Activated CD8-positive, alpha-beta T cell treated with anti-CD3 and anti-CD28 coated beads, Interleukin-2, amount 10 ng/mL, durations not matched to agents 7 days and 5 days (primary cell): ENCODE data around the gene EPHA6. TPM values are rescaled to one million over a fixed set of nuclear protein-coding genes. Genes with fewer than 3 reads are reported as not detected.

Source experiments
- ATAC-seq: fragments of 150-1000 bp; cut with Tn5 transposase; one replicate; pipeline ENCODE4 v1.10.0; 2021; ENCODE audit warnings: moderate library complexity
- CTCF ChIA-PET: fragments of 350-600 bp; sonication (Branson Sonifier 250); formaldehyde crosslinking; loops from one replicate; lab custom pipeline; 2021; ENCODE audit warnings: antibody characterized with exemption; lab: Charles Lee
- POLR2A ChIA-PET: fragments of 350-600 bp; sonication (Branson Sonifier 250); formaldehyde crosslinking; loops from one replicate; lab custom pipeline; 2021; ENCODE audit warnings: antibody characterized with exemption; lab: Charles Lee
- DNase-seq: peaks from one replicate; pipeline ENCODE4 v3.0.0-alpha.2; 2020
- H3K27ac Mint-ChIP-seq: one replicate; pipeline ENCODE4 v1.8.0; 2021; ENCODE audit warnings: mild to moderate bottlenecking, mixed read lengths
- H3K27me3 Mint-ChIP-seq: one replicate; pipeline ENCODE4 v1.8.0; 2021; ENCODE audit warnings: low read depth, mixed read lengths
- H3K36me3 Mint-ChIP-seq: one replicate; pipeline ENCODE4 v1.8.0; 2021; ENCODE audit warnings: low read depth, mixed read lengths
- H3K4me1 Mint-ChIP-seq: one replicate; pipeline ENCODE4 v1.8.0; 2021; ENCODE audit warnings: low read depth, mixed read lengths
- H3K4me3 Mint-ChIP-seq: one replicate; pipeline ENCODE4 v1.8.0; 2021; ENCODE audit warnings: mild to moderate bottlenecking, mixed read lengths
- H3K9me3 Mint-ChIP-seq: one replicate; pipeline ENCODE4 v1.8.0; 2022; ENCODE audit warnings: mixed read lengths; ENCODE audit not compliant: insufficient read depth
- total RNA-seq, 2 experiments: library from RNA; stranded (reverse); gene quantifications; one replicate each; pipeline ENCODE4 v1.2.3, GENCODE V29; 2021

The EPHA6 gene
- total RNA-seq, 2 experiments from 2014 or later, result not detected

DNA sequence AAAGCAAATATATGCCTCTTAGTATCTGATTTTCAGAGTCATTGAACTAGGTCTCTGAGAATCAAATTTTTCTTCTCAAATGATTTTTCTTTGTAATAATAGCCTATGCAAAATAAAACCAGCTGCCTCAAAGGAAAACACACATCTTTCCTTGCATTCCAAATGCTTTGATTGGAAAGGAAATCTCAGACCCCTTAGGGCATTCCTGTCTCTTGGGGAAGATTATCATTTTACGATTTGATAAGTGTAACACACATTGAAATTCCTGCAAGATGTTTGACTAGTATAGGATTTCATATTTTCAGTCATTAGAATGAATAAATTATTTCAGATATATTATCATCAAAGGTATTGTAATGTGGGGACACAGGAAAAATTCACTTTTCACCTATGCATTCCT, 244.8 kb downstream of the EPHA6 start:
- CTCF ChIA-PET, result no interaction called here
- H3K27ac Mint-ChIP-seq, result no peak overlapping the region
- POLR2A ChIA-PET, result no interaction called here
- DNase-seq (no peak), ATAC-seq (no peak)
- no peaks in the 10 kb centered on the region for H3K4me1 Mint-ChIP-seq
- H3K36me3 Mint-ChIP-seq, result no peaks in the 10 kb centered on the region
- no peaks in the 10 kb centered on the region for H3K27me3 Mint-ChIP-seq
- no peak overlapping the region for H3K4me3 Mint-ChIP-seq
- H3K9me3 Mint-ChIP-seq, result peaks cover 3% of the 10 kb centered on the region

DNA sequence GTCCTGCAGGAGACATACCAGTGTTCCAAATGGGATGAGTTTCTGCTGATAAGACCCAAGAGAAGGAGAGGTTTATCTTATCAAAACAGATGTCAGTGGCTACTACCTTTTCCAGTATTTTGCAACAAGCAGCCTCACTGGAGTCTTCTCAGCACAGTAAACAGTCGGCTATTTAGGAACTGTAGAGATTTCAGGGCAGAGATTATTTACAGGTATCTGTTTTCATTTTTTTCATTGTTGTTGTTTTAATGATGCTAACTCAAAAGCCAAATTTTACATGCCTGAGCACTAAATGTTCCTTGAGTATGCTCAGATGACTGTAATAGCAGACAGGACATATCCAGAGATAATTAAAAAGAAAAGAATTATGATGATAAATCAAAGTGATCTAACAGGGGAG, 252.1 kb downstream of the EPHA6 start:
- H3K9me3 Mint-ChIP-seq, result no peaks in the 10 kb centered on the region
- CTCF ChIA-PET, result no interaction called here
- H3K36me3 Mint-ChIP-seq, result no peaks in the 10 kb centered on the region
- no peaks in the 10 kb centered on the region for H3K27me3 Mint-ChIP-seq
- no peak for DNase-seq
- POLR2A ChIA-PET, result no interaction called here
- H3K4me3 Mint-ChIP-seq, result no peak overlapping the region
- no peak overlapping the region for H3K27ac Mint-ChIP-seq
- no peak for ATAC-seq
- H3K4me1 Mint-ChIP-seq, result no peaks in the 10 kb centered on the region

DNA sequence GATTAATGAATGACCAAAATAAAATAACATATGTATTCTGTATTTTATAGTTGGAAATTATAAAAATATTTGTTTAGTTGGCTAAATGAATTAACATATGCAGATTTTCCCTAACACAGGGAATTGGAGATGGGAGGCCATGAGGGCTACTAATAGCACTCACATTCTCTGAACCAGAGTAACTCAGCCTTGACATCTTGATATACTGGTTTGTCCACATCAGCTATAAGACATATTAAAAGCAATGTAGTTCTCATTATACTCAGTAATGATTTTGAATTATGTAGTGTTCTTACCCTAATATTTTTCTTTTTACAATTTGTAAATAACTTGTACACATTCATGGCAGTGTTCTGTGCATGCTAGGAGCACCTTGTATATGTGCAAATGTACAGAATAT, 255.9 kb downstream of the EPHA6 start:
- no peak overlapping the region for H3K4me3 Mint-ChIP-seq
- no peaks in the 10 kb centered on the region for H3K27me3 Mint-ChIP-seq
- H3K36me3 Mint-ChIP-seq, result no peaks in the 10 kb centered on the region
- ChIA-PET POLR2A (no interaction called here), CTCF (no interaction called here)
- DNase-seq, result no peak
- no peaks in the 10 kb centered on the region for H3K4me1 Mint-ChIP-seq
- no peak for ATAC-seq
- peaks cover 5% of the 10 kb centered on the region for H3K9me3 Mint-ChIP-seq
- no peak overlapping the region for H3K27ac Mint-ChIP-seq

DNA sequence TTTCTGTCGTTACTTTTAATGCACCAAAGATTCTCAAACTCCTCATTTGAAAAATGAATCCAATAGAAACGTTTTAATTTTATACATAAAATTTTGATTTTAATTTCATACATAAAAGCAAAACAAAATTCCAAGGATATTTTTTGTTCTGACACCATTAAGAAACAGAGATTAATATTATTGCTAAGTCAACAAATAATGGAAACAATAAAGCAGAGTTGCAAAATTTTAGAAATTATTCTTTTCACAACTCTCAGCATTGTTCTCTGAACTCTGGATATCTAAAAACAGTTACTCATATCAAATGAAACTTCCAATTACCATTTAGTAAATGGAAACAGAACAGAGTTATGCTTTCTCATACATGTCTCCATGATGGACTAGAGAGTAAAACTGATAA, 260.2 kb downstream of the EPHA6 start:
- CTCF ChIA-PET, result no interaction called here
- no peak for ATAC-seq
- H3K4me1 Mint-ChIP-seq, result no peaks in the 10 kb centered on the region
- DNase-seq, result no peak
- H3K27ac Mint-ChIP-seq, result no peak overlapping the region
- H3K27me3 Mint-ChIP-seq, result no peaks in the 10 kb centered on the region
- peaks cover 10% of the 10 kb centered on the region for H3K9me3 Mint-ChIP-seq
- H3K36me3 Mint-ChIP-seq, result no peaks in the 10 kb centered on the region
- POLR2A ChIA-PET, result no interaction called here
- H3K4me3 Mint-ChIP-seq, result no peak overlapping the region

DNA sequence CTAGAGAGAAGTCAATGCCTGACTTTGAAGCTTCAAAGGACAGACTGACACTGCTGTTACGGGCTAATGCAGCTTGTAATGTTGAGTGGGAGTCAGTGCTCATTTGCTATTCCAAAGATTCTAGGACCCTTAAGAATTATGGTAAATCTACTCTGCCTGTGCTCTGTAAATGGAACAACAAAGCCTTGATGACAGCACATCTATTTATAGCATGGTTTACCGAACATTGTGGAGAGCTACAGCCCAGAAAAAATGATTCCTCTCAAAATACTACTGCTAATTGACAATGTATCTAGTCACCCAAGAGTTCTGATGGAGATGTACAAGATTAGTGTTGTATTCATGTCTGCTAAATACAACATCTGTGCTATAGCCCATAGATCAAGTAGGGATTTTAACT, 262.3 kb downstream of the EPHA6 start:
- H3K36me3 Mint-ChIP-seq, result no peaks in the 10 kb centered on the region
- H3K4me1 Mint-ChIP-seq, result no peaks in the 10 kb centered on the region
- peaks cover 9% of the 10 kb centered on the region for H3K9me3 Mint-ChIP-seq
- ATAC-seq (no peak), DNase-seq (no peak)
- no peak overlapping the region for H3K4me3 Mint-ChIP-seq
- H3K27me3 Mint-ChIP-seq, result no peaks in the 10 kb centered on the region
- POLR2A ChIA-PET, result no interaction called here
- CTCF ChIA-PET, result no interaction called here
- H3K27ac Mint-ChIP-seq, result no peak overlapping the region

DNA sequence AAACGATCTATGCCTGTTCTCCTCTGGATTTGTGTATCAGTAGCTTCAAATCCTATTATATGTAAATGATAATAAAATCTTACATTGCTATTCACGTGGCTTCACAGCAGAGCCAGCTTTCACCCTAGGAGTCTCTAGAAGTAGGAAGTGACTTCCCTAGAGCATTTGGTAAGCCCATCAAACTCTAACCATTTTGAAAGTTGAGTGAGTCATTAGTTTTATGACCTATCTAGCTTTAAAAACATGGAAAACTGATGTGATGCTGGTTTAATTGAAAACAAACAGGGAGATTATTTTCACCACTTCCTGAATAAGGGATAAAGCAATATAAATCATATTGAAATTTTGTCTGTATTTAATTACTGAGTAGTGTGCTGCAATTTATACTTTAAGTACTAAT, 275.2 kb downstream of the EPHA6 start:
- Mint-ChIP-seq H3K4me1 (no peaks in the 10 kb centered on the region), H3K9me3 (no peaks in the 10 kb centered on the region), H3K36me3 (no peaks in the 10 kb centered on the region), H3K27ac (no peak overlapping the region), H3K27me3 (no peaks in the 10 kb centered on the region), H3K4me3 (no peak overlapping the region)
- POLR2A ChIA-PET, result no interaction called here
- ATAC-seq (no peak), DNase-seq (no peak)
- CTCF ChIA-PET, result no interaction called here

DNA sequence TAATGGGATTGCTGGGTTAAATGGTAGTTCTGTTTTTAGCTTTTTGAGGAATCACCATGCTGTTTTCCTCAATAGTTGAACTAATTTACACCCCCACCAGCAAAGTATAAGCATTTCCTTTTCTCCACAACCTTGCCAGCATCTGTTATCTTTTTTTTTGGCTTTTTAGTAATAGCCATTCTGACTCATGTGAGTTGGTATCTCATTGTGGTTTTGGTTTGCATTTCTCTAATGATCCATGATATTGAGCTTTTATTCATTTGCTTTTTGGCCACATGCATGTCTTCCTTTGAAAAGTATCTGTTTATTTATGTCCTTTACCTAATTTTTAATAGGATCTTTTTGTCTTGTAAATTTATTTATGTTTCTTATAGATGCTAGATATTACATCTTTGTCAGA, 288.2 kb downstream of the EPHA6 start:
- Mint-ChIP-seq H3K27me3 (no peaks in the 10 kb centered on the region), H3K4me3 (no peak overlapping the region), H3K9me3 (no peaks in the 10 kb centered on the region), H3K27ac (no peak overlapping the region), H3K36me3 (no peaks in the 10 kb centered on the region), H3K4me1 (no peaks in the 10 kb centered on the region)
- CTCF ChIA-PET, result no interaction called here
- POLR2A ChIA-PET, result no interaction called here
- DNase-seq (no peak), ATAC-seq (no peak)

DNA sequence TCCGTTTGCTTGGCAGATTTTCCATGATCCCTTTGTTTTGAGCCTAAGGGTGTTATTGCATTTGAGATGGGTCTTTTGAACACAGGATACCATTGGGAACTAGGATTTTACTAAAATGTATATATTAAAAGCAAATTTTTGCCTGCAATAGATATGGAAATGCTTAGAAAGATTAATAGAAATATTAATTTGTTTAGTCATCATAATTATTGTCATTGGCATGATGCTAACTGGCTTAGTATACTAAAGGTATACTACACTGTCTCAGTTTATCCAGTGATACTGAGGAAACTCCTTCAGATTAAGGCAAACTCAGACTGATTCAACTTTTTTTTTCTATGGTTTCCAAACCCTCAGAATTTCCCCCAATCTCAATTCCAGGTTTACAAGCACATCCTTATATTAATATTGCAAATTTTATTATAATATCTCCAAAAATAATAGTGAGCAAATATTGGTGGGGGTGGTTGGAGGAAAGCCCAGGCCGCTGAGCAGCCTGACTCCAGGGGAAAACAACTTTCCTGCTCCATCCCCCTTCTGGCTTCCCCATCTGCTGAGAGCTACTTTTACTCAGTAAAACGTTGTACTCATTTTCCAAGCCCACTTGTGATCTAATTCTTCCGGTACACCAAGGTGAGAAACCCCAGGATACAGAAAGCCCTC, 291.7 kb downstream of the EPHA6 start:
- no peak for DNase-seq
- POLR2A ChIA-PET, result no interaction called here
- CTCF ChIA-PET, result no interaction called here

DNA sequence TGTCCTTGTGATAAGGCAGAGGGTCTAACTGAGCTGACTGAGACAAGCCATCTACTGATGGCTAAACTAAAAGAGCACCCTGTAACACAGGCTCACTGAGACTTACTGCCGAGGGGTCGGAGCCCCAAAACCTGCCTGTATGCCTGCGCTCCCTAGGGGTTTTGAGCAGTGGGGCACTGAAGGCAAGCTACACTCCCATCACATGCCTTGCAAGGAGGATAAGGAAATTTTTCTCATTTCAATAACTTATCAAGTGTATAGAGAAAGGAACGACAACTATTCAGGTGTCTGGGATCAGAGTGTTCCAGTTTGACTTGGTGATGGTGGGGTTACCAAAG, 292.2 kb downstream of the EPHA6 start:
- Mint-ChIP-seq H3K36me3 (no peaks in the 10 kb centered on the region), H3K9me3 (no peaks in the 10 kb centered on the region), H3K4me1 (no peaks in the 10 kb centered on the region), H3K4me3 (no peak overlapping the region), H3K27me3 (no peaks in the 10 kb centered on the region), H3K27ac (no peak overlapping the region)
- CTCF ChIA-PET, result no interaction called here
- DNase-seq (no peak), ATAC-seq (no peak)
- POLR2A ChIA-PET, result no interaction called here

More for the DNA sequence above, 291.7 kb downstream of the EPHA6 start:
- Mint-ChIP-seq H3K36me3 (no peaks in the 10 kb centered on the region), H3K9me3 (no peaks in the 10 kb centered on the region), H3K4me1 (no peaks in the 10 kb centered on the region), H3K27me3 (no peaks in the 10 kb centered on the region), H3K27ac (no peak overlapping the region), H3K4me3 (no peak overlapping the region)
- no peak for ATAC-seq

DNA sequence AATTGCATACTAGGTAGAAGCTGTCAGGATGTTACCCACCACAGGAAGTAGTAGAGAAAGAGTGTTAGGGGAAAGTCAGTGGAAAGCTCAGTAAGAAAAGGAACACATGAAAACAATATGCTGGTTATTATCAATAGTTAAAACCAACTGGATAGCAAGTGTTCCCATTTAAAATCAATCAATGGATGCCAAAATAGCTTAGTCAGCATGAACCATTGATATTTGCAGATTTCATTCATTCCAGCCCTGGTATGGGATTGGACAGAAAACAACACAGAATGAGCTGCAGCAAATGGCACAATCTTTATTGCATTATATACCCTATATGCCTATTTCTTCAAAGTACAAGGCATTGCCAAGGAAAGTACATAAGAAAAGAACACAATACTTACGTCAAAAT, 293.7 kb downstream of the EPHA6 start:
- H3K4me1 Mint-ChIP-seq, result no peaks in the 10 kb centered on the region
- CTCF ChIA-PET, result no interaction called here

DNA sequence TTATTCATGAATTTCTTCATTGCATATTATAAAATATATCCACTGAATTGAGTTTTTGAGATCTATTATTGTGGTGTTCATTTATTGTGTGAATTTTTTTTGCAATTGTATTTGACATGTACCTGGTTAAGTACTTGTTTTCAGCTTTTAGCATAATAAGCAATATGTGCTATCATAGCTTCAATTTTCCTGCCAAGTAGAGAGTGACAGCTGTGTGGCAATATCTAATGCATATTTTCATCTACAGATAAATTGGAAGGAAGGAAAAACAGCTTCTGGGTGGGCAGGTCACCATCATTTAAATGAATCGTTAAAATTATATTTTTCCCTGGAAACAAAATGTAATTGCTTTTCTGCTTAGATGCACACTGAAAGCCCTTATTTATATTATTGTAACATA, 296.9 kb downstream of the EPHA6 start:
- CTCF ChIA-PET, result no interaction called here
- Mint-ChIP-seq H3K4me1 (no peaks in the 10 kb centered on the region), H3K27ac (no peak overlapping the region), H3K27me3 (no peaks in the 10 kb centered on the region), H3K4me3 (no peak overlapping the region), H3K9me3 (no peaks in the 10 kb centered on the region), H3K36me3 (no peaks in the 10 kb centered on the region)
- POLR2A ChIA-PET, result no interaction called here
- DNase-seq (no peak), ATAC-seq (no peak)

More for the DNA sequence above, 293.7 kb downstream of the EPHA6 start:
- no peak overlapping the region for H3K27ac Mint-ChIP-seq
- H3K36me3 Mint-ChIP-seq, result no peaks in the 10 kb centered on the region
- POLR2A ChIA-PET, result interaction anchor here (0.8 kb wide), 1 partner anchor 50 kb away, joined by 3 read pairs; no protein-coding TSS in a partner anchor
- no peaks in the 10 kb centered on the region for H3K9me3 Mint-ChIP-seq
- no peaks in the 10 kb centered on the region for H3K27me3 Mint-ChIP-seq
- DNase-seq (no peak), ATAC-seq (no peak)
- no peak overlapping the region for H3K4me3 Mint-ChIP-seq

DNA sequence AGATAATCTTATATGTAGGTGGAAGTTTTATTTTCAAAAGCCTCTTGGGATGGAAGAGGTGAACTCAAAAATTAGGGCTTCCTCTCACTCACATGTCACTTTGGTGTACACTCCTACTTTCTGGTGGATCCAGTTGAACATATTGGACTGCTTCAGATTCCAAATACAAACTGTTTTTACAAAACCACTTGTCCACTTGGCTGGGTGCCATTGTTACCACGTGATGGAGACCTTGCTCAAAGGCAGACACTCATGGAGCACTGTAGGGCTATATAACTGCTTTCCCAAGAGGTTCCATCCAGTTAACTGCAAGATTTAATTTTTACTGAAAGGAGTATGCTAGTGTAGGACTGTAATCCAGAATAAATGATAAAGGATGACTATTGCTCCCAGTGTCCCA, 307.0 kb downstream of the EPHA6 start:
- Mint-ChIP-seq H3K4me3 (no peak overlapping the region), H3K27ac (no peak overlapping the region), H3K9me3 (no peaks in the 10 kb centered on the region), H3K27me3 (no peaks in the 10 kb centered on the region), H3K4me1 (no peaks in the 10 kb centered on the region), H3K36me3 (no peaks in the 10 kb centered on the region)
- DNase-seq (no peak), ATAC-seq (no peak)
- ChIA-PET POLR2A (no interaction called here), CTCF (no interaction called here)

DNA sequence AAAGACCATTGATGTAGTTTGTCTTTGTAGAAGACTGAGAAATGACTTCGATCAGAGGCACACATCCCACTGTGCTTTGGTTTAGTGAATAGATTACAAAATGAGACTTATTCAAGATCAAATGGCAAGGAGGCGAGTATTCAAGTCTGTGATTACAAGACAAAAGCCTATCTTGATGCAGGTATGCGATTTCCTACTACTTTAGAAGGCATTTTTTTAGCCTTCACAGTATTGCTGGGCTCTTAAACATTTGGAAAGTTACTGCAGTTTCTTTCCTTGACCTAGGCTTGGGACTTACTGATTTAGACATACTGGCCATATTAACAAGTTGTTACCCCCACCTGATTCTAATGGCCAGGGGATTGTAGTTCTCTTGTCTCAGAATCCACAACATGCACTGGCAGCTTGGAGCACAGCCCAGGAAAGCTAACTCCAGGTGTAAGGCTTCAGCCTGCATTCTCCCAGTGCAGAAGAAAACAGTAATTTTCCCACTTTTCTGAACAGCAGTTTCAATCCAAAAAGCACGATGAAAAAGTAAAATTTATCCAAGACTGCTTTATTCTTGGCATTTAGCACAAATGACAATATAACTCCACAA, 311.6 kb downstream of the EPHA6 start:
- ATAC-seq, result no peak
- ChIA-PET POLR2A (no interaction called here), CTCF (no interaction called here)
- Mint-ChIP-seq H3K4me1 (no peaks in the 10 kb centered on the region), H3K36me3 (no peaks in the 10 kb centered on the region), H3K4me3 (no peak overlapping the region), H3K9me3 (peaks cover 9% of the 10 kb centered on the region), H3K27ac (no peak overlapping the region), H3K27me3 (no peaks in the 10 kb centered on the region)
- DNase-seq, result no peak
